Neural crest cell (in vitro differentiated cells): Measurements from ENCODE around the gene FRMD4A. TPM values are rescaled to one million over a fixed set of nuclear protein-coding genes. Genes with fewer than 3 reads are reported as not detected.

Experiments
- DNase-seq: peaks from one replicate; pipeline ENCODE4 v3.0.0; 2021; ENCODE audit warnings: low read depth, mixed read lengths, low spot score
- H3K27ac Mint-ChIP-seq: one replicate; pipeline ENCODE4 v1.8.0; 2021; ENCODE audit warnings: mild to moderate bottlenecking, mixed read lengths; ENCODE audit not compliant: unreplicated experiment
- H3K27me3 Mint-ChIP-seq: 2 replicates; pipeline ENCODE4 v1.8.0; 2021; ENCODE audit warnings: low read depth, mild to moderate bottlenecking, mixed read lengths
- H3K36me3 Mint-ChIP-seq: 2 replicates; pipeline ENCODE4 v1.8.0; 2021; ENCODE audit warnings: low read depth, mild to moderate bottlenecking, mixed read lengths
- H3K4me1 Mint-ChIP-seq: 2 replicates; pipeline ENCODE4 v1.8.0; 2021; ENCODE audit warnings: mixed read lengths
- H3K4me3 Mint-ChIP-seq: one replicate; pipeline ENCODE4 v1.8.0; 2021; ENCODE audit warnings: mild to moderate bottlenecking, mixed read lengths
- H3K9me3 Mint-ChIP-seq: 2 replicates; pipeline ENCODE4 v1.8.0; 2021; ENCODE audit warnings: mixed read lengths
- total RNA-seq: library from RNA; stranded (reverse); gene quantifications from 2 replicates; pipeline ENCODE4 v1.2.1, GENCODE V29; 2021
- TF ChIP-seq, protein P1 (sequence below): fragments of 200-600 bp; sonication (generic); conservative IDR thresholded peaks from 2 replicates; pipeline ENCODE4 v1.5.0; 2021; ENCODE audit warnings: antibody characterized with exemption, mild to moderate bottlenecking

Gene FRMD4A
- total RNA-seq, 1 donor from 2014 or later = 65.3 TPM

DNA sequence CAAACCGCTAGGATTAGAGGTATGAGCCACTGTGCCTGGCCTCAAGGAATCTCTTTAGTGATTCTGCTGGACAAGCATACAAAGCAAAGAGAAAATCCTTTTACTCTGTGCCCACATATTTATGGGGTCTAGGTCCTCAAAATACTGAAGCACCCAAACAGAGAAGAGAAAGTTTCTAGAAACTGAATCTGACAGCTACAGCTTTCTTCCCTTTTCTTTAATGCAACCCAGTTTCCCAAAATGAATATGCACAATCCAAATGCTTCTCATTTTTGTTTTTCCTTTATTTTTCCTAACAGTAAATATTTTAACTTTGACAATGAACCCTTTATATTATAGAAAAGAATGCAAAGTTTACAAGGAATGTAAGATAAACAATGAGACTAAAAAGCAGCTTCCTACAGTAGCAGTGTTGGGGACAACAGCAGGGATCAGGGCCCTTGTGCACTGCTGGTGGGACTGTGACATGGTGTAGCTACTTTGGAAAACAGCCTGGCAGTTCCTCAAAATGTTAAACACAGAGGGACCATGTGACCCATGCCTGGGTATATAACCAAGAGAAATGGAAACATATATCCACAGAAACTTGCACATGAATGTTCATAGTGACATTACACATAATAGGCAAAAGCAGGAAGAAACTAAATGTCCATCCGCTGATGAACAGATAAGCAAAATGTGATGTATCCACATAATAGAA is 418.8 kb downstream of the FRMD4A start:
- Mint-ChIP-seq H3K27ac (peak overlapping the region; percentile 76), H3K27me3 (no peaks in the 10 kb centered on the region), H3K36me3 (peaks cover 5% of the 10 kb centered on the region), H3K4me1 (peaks cover 55% of the 10 kb centered on the region), H3K4me3 (no peak overlapping the region), H3K9me3 (no peaks in the 10 kb centered on the region)
- TF ChIP-seq, protein P1, sequence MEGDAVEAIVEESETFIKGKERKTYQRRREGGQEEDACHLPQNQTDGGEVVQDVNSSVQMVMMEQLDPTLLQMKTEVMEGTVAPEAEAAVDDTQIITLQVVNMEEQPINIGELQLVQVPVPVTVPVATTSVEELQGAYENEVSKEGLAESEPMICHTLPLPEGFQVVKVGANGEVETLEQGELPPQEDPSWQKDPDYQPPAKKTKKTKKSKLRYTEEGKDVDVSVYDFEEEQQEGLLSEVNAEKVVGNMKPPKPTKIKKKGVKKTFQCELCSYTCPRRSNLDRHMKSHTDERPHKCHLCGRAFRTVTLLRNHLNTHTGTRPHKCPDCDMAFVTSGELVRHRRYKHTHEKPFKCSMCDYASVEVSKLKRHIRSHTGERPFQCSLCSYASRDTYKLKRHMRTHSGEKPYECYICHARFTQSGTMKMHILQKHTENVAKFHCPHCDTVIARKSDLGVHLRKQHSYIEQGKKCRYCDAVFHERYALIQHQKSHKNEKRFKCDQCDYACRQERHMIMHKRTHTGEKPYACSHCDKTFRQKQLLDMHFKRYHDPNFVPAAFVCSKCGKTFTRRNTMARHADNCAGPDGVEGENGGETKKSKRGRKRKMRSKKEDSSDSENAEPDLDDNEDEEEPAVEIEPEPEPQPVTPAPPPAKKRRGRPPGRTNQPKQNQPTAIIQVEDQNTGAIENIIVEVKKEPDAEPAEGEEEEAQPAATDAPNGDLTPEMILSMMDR = no peak
- DNase-seq = no peak

DNA sequence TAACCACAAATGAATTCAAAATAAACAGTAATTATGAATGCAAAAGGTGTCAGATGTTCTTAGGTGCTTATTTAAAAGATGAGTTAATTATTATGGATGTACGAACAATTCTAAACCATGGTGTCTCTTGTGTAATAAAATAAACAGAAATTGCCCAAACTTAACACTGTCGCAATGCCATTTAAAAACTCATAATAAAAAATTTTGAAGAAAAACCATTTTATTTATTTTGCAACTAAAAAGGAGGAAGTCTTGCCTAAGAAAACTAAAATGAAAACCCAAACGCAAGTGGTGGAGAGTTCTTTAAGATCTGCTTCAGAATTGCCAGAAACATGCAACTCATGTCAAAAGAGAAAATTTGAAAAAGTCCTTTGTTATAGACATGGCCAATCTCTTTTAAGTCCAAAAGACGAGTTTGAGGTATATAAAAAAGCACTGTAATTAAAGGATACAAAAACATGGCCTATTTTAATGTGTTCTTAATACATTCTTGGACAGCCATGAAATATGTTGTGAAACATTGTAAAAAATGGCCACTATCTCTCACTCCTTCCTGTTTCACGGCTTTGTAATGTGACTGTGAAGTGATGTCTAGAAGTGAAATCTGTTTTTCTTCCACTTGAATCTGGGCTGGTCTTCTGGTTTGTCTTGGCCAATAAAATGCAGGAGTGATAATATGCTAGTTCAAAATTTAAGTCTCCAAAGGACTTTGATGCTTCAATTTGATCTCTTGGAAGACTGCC is 421.0 kb downstream of the FRMD4A start:
- peaks cover 38% of the 10 kb centered on the region for H3K4me1 Mint-ChIP-seq
- no peak overlapping the region for H3K4me3 Mint-ChIP-seq
- no peak for DNase-seq
- no peaks in the 10 kb centered on the region for H3K27me3 Mint-ChIP-seq
- H3K36me3 Mint-ChIP-seq = peaks cover 5% of the 10 kb centered on the region
- no peaks in the 10 kb centered on the region for H3K9me3 Mint-ChIP-seq
- TF ChIP-seq, protein P1 = no peak
- no peak overlapping the region for H3K27ac Mint-ChIP-seq

GRCh38 chr10:13908475-13908874 is 422.2 kb downstream of the FRMD4A start:
- H3K27me3 Mint-ChIP-seq = no peaks in the 10 kb centered on the region
- DNase-seq = no peak
- H3K27ac Mint-ChIP-seq = no peak overlapping the region
- H3K4me3 Mint-ChIP-seq = no peak overlapping the region
- H3K36me3 Mint-ChIP-seq = peaks cover 7% of the 10 kb centered on the region
- peaks cover 2% of the 10 kb centered on the region for H3K9me3 Mint-ChIP-seq
- H3K4me1 Mint-ChIP-seq = peaks cover 36% of the 10 kb centered on the region
- TF ChIP-seq, protein P1 = no peak

DNA sequence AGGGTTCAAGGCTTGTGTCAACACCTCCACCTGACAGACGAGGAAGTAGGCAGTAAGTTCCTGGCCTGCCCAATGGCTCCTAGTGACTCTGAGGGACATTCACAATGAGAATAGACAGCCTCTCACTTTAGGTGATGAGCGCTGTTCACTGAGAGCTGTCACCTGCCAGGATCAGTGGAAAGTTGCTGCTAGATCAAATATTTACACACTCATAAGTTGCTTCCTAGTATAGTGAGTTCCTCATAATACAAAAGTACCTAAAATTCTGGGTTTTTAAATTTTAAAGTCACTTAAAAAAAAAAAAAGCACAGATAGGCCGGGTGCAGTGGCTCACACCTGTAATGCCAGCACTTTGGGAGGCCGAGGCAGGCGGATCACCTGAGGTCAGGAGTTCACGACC is 423.2 kb downstream of the FRMD4A start:
- H3K27ac Mint-ChIP-seq = no peak overlapping the region
- no peaks in the 10 kb centered on the region for H3K27me3 Mint-ChIP-seq
- H3K4me1 Mint-ChIP-seq = peaks cover 32% of the 10 kb centered on the region
- no peak overlapping the region for H3K4me3 Mint-ChIP-seq
- no peak for DNase-seq
- peaks cover 7% of the 10 kb centered on the region for H3K36me3 Mint-ChIP-seq
- TF ChIP-seq, protein P1 = no peak
- H3K9me3 Mint-ChIP-seq = peaks cover 2% of the 10 kb centered on the region

DNA sequence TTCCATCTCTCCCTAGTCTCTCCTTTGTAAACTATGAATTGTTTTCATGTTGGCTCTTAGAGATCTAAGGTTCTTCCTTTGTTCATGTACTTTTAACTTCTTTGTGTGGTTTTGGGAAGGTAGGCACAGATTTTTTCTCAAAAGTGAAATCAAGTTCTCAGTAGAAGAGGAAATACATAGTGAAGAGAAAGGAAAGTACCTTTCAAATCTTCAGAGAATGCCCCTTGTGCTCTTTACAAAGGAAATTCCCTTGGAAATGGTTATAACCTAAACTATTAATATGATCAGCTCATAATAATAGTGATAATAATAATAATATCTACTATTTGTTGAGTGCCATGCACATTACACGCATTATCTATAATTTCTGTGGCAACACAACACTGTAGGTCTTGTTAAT is 425.4 kb downstream of the FRMD4A start:
- no peak for DNase-seq

More for the DNA sequence above, 425.4 kb downstream of the FRMD4A start:
- Mint-ChIP-seq H3K4me1 (peaks cover 27% of the 10 kb centered on the region), H3K4me3 (no peak overlapping the region), H3K27me3 (no peaks in the 10 kb centered on the region), H3K27ac (no peak overlapping the region), H3K36me3 (peaks cover 7% of the 10 kb centered on the region), H3K9me3 (peaks cover 2% of the 10 kb centered on the region)
- TF ChIP-seq, protein P1 = no peak
